Panc1 (cell line): ENCODE results near the gene PTPN23.

Source experiments
- CTCF ChIP-seq: fragments of 450-650 bp; IDR thresholded peaks from 2 replicates; pipeline ENCODE4 v1.5.1; 2017; ENCODE audit warnings: mild to moderate bottlenecking
- REST ChIP-seq, 2 experiments: IDR thresholded peaks; 2 replicates each; pipeline ENCODE4 v1.6.1; 2011 to 2012; ENCODE audit warnings: low read depth in 2 of 2, control low read depth in 1 of 2, low read length in 1 of 2, mild to moderate bottlenecking in 1 of 2, moderate library complexity in 1 of 2; ENCODE audit not compliant: insufficient read depth in 1 of 2
- TCF7L2 ChIP-seq: IDR thresholded peaks from 2 replicates; pipeline ENCODE4 v1.6.1; 2011; ENCODE audit warnings: mild to moderate bottlenecking, low read depth, low read length, inconsistent platforms

- TF ChIP-seq CTCF, result no peak
- TF ChIP-seq TCF7L2, result no peak
- no peak for TF ChIP-seq REST (IDR thresholded peaks at IDR 0.05; ENCODE audit: insufficient read depth in 1 of 2, low read depth in 2 of 2, low read length in 1 of 2)
These were observed 18.2 kb downstream of the PTPN23 start for GRCh38 chr3:47399016-47399415.
